Stimulated activated CD8-positive, alpha-beta memory T cell treated with anti-CD3 and anti-CD28 coated beads, Interleukin-4, amount 100 ng/mL, for 4 hours (primary cell): ENCODE results near the gene PIGC.
"Not testable (repeated sequence)": the region's sequence is repeated elsewhere in the genome, so short reads cannot be mapped to it uniquely, and the experiment has no call there.

Experiments
- DNase-seq, 2 donors: peaks; one replicate each; pipeline ENCODE4 v3.0.0-alpha.2; 2020; ENCODE audit warnings: low read depth in 2 of 2, low spot score in 1 of 2

PIGC gene

GRCh38 chr1:172466795-172467407, 23.0 kb upstream of the PIGC start:
- DNase-seq, result no peak

DNA sequence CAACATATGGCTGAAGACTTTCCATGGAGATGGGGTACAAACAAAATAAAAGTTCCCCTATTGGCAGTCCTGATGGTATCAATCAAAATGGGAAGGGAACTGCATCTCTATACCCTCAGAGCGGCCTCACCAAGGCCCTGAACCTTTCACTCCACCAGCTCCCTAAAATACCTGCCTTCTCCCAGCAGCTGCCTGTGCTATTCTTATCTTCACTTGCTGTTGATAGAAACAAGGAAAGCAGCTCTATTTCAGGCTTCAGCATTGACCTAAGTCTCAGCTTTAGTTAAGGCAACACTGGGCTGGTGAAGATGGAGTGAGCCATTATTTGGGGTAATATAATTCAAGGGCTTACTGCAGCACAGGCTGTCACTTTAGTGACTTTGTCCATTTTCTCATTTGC, 21.7 kb upstream of the PIGC start:
- DNase-seq, result no peak

DNA sequence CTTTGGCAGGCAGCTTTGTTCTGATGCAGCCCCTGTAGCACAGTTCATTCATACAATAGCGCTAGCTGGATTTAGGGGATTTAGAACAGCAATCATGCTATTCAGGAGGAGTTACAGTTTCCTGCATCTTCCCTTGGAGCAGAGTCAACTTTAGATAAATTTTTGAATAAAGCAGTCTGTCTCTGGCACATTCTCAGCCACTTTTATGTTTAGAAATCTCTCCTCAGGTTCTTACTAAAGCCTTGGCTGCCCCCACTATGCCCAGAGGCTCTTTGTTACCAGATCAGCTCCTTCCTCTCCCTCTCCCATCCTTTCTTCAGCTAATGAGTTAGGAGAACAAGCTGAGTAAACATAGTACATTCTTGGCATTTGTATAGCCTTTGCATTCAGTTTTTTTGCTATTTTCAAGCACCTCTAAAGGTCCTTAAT, 17.0 kb upstream of the PIGC start:
- no peak for DNase-seq

DNA sequence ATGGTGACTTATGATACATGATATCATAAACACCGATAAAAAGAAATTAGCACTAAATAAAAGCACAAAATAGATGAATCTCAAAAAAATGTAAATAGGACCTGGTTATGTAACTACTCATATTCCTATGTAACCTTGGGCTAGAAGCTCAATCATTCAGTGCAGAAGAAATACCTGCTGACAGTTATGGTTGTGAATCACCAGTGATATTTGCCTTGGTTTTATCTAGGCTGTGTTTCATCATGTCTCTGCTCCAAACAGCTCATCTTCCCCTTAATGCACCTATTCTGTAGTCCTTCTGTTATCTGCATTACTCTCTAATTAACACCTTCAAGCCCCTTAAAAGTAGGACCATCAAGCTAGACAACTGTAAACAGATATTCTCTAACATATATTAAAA, 16.3 kb upstream of the PIGC start:
- no peak for DNase-seq

DNA sequence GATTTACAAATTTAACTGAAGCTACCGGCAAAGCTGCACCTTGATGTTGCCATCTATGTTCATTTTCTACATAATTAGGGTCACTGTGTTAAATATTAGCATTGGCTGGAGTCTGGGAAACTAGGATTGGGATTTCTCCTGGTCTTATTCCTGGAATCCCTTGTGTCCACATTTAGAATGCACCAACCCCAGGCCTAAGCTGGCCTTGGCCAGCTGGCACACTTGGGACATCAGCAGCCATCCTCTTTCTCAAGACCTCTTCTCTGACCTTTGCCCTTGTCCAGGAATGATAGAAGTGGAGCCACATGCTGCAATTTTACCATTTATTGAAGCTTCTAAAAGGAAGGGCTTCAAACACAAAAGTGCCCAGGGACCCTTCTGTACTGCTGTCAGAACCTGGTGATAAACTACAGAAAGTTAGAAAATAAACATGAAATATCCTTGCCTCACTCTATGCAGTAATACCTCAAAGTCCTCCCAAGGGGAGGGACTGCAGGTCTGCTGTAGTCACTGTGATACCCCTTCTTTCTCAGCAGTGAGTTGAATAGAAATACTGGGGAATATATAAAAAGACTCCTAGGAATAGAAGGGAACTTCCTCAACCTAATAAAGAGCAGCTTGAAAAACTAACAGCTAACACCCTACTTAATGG, 13.7 kb upstream of the PIGC start:
- no peak for DNase-seq

- no peak for DNase-seq
Observed at GRCh38 chr1:172456344-172456769, 12.5 kb upstream of the PIGC start.

GRCh38 chr1:172455451-172455850, 11.6 kb upstream of the PIGC start:
- DNase-seq, result no peak

- DNase-seq, result no peak
Observed at GRCh38 chr1:172453607-172454006, 9.7 kb upstream of the PIGC start.

GRCh38 chr1:172453153-172453545, 9.3 kb upstream of the PIGC start:
- no peak for DNase-seq

DNA sequence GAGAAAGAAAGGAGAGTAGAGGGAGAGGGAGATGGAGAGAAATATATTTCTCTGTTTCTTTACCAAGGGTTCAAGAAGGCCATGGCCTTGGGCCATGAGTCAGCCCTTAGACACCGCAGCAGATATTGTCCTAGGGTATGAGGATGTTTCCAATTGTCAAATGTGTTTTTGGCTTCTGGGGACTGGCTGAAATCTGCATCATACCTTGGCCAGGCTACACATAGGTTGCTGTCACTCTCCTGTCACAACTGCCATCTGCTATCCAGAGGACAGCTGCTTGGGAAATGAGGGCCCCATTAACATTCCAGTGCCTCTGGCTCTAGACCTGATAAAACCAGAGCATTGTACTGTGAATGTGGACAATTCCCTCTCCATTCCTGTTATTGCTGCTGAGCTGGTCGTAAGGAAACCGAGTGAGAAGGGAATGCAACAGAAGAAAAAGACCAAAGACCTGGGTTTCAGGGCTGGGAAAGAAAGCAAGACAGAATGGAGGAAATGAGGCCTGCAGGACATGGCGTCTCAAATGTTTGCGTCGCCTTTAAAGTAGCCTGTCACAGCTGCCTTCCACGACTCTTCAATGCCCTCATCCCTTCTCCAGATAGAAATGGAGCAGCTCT, 8.8 kb upstream of the PIGC start:
- DNase-seq, result no peak

- DNase-seq, result no peak
Observed at GRCh38 chr1:172451002-172451443, 7.2 kb upstream of the PIGC start.

- DNase-seq, result no peak
Observed at GRCh38 chr1:172450524-172450885, 6.6 kb upstream of the PIGC start.

GRCh38 chr1:172449585-172450523, 6.0 kb upstream of the PIGC start:
- DNase-seq, result no peak

DNA sequence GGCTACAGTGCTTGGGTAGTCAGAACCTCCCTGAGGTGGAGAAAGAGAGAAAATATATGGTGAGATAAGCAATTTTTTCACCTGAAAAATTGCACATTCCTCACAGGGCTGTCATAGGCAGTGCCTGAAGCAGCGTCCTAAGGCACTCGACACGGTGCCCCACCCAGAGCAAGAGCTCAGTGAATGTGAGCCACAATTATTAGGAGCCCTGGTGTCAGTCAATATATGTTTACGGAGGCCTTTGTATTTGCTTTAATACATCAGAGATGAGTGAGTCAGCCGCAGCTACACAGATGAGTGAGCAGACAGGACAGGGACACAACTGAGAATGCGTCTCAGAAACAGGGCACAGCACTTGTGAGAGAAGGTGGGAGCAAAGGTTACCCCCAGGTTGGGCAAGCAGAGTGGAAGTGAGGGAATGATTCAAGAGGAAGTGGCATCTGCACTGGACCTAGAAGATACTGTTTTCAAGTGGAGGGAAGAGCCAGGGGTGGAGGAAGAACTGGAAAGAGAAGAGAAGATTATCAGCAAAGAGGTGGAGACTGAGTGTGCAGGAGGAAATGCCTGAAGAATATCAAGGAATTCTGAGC, 5.2 kb upstream of the PIGC start:
- DNase-seq, result no peak

DNA sequence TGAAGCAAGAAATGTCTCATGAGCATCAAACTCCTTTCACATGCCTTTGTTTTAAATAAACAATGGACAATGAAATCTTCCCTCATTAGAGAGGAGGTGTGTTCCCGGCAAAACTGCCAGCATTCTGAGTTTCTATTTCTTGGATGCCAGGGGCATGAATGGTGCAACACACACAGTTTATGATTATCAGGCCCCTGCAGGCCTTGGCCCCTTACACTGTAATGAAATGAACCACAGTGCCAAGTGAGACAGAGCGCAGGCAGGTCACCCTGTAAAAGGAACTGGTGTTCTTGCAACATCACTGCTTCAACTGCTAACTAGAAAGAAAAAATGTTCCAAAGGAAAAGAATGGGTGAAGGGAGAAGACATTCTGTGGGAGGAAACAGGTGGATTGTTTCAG, 3.8 kb upstream of the PIGC start:
- no peak for DNase-seq

DNA sequence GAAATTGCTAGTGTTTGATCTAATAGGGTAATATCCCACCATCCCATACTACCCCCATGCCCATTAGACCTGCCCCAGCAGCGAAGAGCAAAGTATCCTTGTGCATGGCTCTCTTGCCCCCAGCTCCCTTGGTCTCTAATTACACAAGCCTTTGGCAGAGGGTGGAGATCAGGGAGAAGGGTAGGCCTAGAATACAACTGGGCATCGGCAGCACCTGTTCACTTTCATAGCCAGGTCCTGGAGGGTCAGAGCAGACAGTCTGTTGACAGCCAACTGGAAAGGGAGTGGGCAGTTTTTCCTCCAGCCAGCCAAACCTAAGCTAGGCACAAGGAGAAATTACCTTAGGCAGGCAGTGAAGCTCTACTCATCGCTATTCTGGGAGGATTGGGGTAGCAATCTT, 2.7 kb upstream of the PIGC start:
- DNase-seq, result no peak

DNA sequence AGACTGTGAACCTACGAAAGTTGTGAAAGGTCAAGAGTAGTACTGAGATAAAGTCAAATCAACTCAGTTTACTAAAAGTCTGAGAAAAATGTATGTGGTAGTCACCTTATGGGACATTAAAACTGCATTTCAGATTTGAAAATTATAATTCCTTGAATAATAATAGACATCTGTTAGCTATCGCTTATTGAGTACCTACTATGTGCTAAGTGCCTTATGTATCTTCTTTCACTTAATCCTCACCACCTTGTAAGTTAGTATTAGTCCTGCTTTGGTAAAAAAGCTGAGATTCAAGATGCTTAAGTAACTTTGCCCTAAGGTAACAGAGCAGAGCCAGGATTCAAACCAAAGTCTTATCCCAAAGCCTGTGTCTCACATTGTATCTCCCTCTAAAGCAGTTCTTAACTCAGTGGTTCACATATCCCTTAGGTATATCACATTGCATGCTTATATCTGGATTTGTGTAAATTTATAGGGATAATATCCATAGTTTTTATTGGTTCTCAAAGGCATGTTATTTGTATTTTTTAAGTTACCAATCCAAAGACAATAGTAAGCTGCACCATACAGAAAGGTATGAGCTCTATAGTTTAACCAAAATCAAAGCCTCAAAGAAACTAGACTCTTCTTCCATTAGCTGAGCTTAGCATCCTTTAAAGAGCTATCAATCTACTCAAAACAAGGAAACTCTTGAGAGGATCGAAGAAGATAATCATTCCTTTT, 865 bp downstream of the PIGC start:
- DNase-seq, result no peak

DNA sequence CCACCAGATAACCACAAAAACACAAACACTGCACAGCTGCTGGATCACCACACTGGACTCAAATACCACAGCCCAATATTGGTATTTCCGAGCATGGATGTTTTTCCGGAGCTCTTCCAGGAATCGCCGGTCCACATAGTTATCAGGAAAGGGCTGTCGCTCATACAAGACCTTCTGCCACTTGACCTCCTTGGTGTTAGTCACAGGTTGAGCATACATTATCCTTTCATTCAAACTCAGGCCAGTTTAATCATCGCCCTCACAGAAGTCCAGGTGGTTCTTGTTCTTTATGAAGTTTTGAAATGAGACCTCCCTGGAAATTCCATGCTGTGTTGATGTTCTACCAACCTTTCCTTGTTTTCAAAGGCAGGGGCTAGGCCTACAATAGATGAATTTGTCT, 1.5 kb downstream of the PIGC start:
- no peak for DNase-seq

GRCh38 chr1:172437183-172437582, 6.7 kb downstream of the PIGC start:
- DNase-seq, result not testable (repeated sequence)

DNA sequence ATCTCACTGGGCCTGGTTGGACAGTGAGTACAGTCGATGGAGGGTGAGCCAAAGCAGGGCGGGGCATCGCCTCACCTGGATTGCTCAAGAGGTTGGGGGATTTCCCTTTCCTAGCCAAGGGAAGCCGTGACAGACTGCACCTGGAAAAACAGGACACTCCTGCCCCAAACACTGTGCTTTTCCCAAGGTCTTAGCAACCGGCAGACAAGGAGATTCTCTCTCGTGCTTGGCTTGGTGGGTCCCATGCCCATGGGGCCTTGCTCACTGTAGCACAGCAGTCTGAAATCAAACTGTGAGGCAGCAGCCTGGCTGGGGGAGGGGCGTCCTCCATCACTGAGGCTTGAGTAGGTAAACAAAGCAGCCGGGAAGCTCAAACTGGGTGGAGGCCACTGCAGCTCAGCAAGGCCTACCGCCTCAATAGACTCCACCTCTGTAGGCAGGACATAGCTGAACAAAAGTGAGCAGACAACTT, 12.1 kb downstream of the PIGC start:
- DNase-seq, result no peak
